ENCODE measurements around the gene KCNQ2.

The KCNQ2 gene

DNA sequence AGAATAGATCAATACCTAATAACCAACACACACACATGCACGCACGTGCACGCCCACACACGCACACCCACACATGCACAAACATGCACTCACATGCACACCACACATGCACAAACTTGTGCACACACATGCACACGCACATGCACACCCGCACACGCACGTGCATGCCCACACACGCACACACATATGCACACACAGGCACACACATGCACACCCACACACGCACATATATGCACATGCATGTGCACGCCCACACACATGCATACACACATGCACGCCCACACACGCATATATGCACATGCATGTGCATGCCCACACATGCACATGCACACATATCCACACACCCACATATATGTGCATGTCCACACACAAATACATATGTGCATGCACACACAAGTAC, 85.1 kb downstream of the KCNQ2 start:
- H3K27me3 ChIP-seq (ENCODE audit: insufficient read depth, low read length) = peaks cover 12% of the 10 kb centered on the region; the same call in 1 of the 2 replicates

DNA sequence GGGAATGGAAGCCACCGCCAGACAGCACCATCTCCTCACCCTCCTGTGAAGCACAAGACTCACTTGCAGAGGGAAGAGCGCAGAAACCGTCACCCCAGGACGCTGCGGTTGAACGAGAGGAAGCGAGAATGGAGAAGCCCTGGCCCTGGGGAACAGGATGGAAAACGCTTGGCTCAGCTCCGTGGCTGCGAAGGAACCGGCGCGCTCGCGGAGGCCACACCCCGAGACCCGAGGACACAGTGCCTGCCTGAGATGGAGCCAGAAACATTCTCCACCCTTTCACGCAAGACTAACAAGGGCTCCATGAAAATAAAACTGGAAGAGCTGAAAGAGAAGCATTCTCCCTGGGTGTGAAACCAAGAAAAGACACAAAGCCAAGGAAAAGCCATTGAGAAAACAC, 86.0 kb downstream of the KCNQ2 start:
- no peak overlapping the region for H3K9ac ChIP-seq (ENCODE audit: low read length)
- no peak overlapping the region for H3K27ac ChIP-seq (ENCODE audit: low read depth, low read length, poor library complexity, severe bottlenecking)
- H3K4me2 ChIP-seq (ENCODE audit: low read length) = no peak overlapping the region
- no peak overlapping the region for H2AFZ ChIP-seq (ENCODE audit: low read length)
- H3K9me3 ChIP-seq (ENCODE audit: low read length) = peaks cover 10% of the 10 kb centered on the region
- H3K36me3 ChIP-seq (ENCODE audit: insufficient read depth, low read length) = no peaks in the 10 kb centered on the region
- no peaks in the 10 kb centered on the region for H3K4me1 ChIP-seq (ENCODE audit: insufficient read depth, low read length, severe bottlenecking)
- H3K4me3 ChIP-seq (ENCODE audit: low read depth, low read length, poor library complexity, severe bottlenecking) = no peak overlapping the region
- no peaks in the 10 kb centered on the region for H3F3A ChIP-seq (ENCODE audit: insufficient read depth, low read length)
- H3K9me2 ChIP-seq (ENCODE audit: low read depth, low read length) = no peaks in the 10 kb centered on the region
- peaks cover 12% of the 10 kb centered on the region; the same call in 1 of the 2 replicates for H3K27me3 ChIP-seq (ENCODE audit: insufficient read depth, low read length)
- no peaks in the 10 kb centered on the region for H4K20me1 ChIP-seq (ENCODE audit: insufficient read depth, low read length)
- TF ChIP-seq EZH2 (IDR thresholded peaks at IDR 0.05; ENCODE audit: borderline replicate concordance, low read length) = no peak
- TF ChIP-seq, protein P1, sequence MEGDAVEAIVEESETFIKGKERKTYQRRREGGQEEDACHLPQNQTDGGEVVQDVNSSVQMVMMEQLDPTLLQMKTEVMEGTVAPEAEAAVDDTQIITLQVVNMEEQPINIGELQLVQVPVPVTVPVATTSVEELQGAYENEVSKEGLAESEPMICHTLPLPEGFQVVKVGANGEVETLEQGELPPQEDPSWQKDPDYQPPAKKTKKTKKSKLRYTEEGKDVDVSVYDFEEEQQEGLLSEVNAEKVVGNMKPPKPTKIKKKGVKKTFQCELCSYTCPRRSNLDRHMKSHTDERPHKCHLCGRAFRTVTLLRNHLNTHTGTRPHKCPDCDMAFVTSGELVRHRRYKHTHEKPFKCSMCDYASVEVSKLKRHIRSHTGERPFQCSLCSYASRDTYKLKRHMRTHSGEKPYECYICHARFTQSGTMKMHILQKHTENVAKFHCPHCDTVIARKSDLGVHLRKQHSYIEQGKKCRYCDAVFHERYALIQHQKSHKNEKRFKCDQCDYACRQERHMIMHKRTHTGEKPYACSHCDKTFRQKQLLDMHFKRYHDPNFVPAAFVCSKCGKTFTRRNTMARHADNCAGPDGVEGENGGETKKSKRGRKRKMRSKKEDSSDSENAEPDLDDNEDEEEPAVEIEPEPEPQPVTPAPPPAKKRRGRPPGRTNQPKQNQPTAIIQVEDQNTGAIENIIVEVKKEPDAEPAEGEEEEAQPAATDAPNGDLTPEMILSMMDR (IDR thresholded peaks at IDR 0.05; ENCODE audit: low read length) = no peak
- H3K79me2 ChIP-seq (ENCODE audit: insufficient read depth, low read length) = no peaks in the 10 kb centered on the region

More for the DNA sequence above, 85.1 kb downstream of the KCNQ2 start:
- Histone ChIP-seq H3K9ac (ENCODE audit: low read length) (no peak overlapping the region), H3K4me2 (ENCODE audit: low read length) (no peak overlapping the region), H2AFZ (ENCODE audit: low read length) (no peak overlapping the region), H4K20me1 (ENCODE audit: insufficient read depth, low read length) (no peaks in the 10 kb centered on the region), H3K36me3 (ENCODE audit: insufficient read depth, low read length) (no peaks in the 10 kb centered on the region), H3K4me1 (ENCODE audit: insufficient read depth, low read length, severe bottlenecking) (no peaks in the 10 kb centered on the region), H3K9me3 (ENCODE audit: low read length) (peaks cover 10% of the 10 kb centered on the region), H3K4me3 (ENCODE audit: low read depth, low read length, poor library complexity, severe bottlenecking) (no peak overlapping the region), H3K79me2 (ENCODE audit: insufficient read depth, low read length) (no peaks in the 10 kb centered on the region), H3K27ac (ENCODE audit: low read depth, low read length, poor library complexity, severe bottlenecking) (no peak overlapping the region), H3F3A (ENCODE audit: insufficient read depth, low read length) (no peaks in the 10 kb centered on the region), H3K9me2 (ENCODE audit: low read depth, low read length) (no peaks in the 10 kb centered on the region)
- TF ChIP-seq EZH2 (IDR thresholded peaks at IDR 0.05; ENCODE audit: borderline replicate concordance, low read length) = no peak
- TF ChIP-seq, protein P1 (IDR thresholded peaks at IDR 0.05; ENCODE audit: low read length) = no peak

DNA sequence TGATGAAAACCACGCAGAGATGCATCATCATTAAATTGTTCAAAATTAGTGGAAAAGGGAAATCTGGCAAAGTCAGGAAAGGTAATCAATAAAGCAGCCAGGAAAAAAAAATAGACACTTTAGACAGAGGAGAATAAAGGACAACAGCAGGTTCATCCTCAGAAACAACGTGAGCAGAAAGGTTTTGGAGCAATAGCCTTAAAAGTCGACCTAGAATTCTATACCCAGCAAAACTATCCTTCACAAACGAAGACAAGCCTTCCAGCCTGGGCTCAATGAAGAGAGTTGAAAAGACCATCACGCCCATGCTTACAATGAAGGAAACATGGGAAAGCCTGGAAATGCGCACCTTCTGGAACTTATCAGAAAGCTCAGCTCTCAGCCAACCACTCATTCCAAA, 86.6 kb downstream of the KCNQ2 start:
- Histone ChIP-seq H3F3A (ENCODE audit: insufficient read depth, low read length) (no peaks in the 10 kb centered on the region), H3K79me2 (ENCODE audit: insufficient read depth, low read length) (no peaks in the 10 kb centered on the region)
- TF ChIP-seq, protein P1 (IDR thresholded peaks at IDR 0.05; ENCODE audit: low read length) = no peak
- TF ChIP-seq EZH2 (IDR thresholded peaks at IDR 0.05; ENCODE audit: borderline replicate concordance, low read length) = no peak

More for the DNA sequence above, 86.6 kb downstream of the KCNQ2 start:
- Histone ChIP-seq H2AFZ (ENCODE audit: low read length) (no peak overlapping the region), H3K9ac (ENCODE audit: low read length) (no peak overlapping the region), H3K4me2 (ENCODE audit: low read length) (no peak overlapping the region), H3K4me1 (ENCODE audit: insufficient read depth, low read length, severe bottlenecking) (no peaks in the 10 kb centered on the region), H4K20me1 (ENCODE audit: insufficient read depth, low read length) (no peaks in the 10 kb centered on the region), H3K27me3 (ENCODE audit: insufficient read depth, low read length) (peaks cover 12% of the 10 kb centered on the region; the same call in 1 of the 2 replicates), H3K27ac (ENCODE audit: low read depth, low read length, poor library complexity, severe bottlenecking) (no peak overlapping the region), H3K36me3 (ENCODE audit: insufficient read depth, low read length) (no peaks in the 10 kb centered on the region), H3K9me3 (ENCODE audit: low read length) (peaks cover 10% of the 10 kb centered on the region), H3K9me2 (ENCODE audit: low read depth, low read length) (no peaks in the 10 kb centered on the region), H3K4me3 (ENCODE audit: low read depth, low read length, poor library complexity, severe bottlenecking) (no peak overlapping the region)
